NCI-H1436 treated with DMSO at 0.1 percent for 48 hours (cell line): ENCODE data around the gene NKAIN1.
"Not testable (repeated sequence)": the region's sequence is repeated elsewhere in the genome, so short reads cannot be mapped to it uniquely, and the experiment has no call there.

ENCODE experiments used
- DNase-seq: peaks from one replicate; lab custom pipeline; 2025; lab: John Stamatoyannopoulos, UW

NKAIN1 gene

GRCh38 chr1:31152181-31152795, 87.4 kb downstream of the NKAIN1 start:
- DNase-seq: no peak

DNA sequence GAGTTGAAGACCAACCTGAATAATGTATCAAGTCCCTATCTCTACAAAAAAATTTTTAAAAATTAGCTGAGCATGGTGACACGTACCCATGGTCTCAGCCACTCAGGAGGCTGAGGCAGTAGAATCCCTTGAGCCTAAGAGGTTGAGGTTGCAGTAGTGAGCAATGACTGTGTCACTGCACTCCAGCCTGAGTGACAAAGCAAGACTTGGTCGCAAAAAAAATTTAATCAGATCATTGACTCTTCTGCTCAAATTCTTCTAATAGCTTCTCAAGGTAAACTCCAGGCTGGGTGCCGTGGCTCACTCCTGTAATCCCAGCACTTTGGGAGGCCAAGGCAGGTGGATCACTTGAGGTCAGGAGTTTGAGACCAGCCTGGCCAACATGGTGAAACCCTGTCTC, 88.3 kb downstream of the NKAIN1 start:
- DNase-seq: no peak

- no peak for DNase-seq
These were observed 91.3 kb downstream of the NKAIN1 start for GRCh38 chr1:31148409-31148808.

GRCh38 chr1:31145648-31146047, 94.0 kb downstream of the NKAIN1 start:
- DNase-seq: no peak

DNA sequence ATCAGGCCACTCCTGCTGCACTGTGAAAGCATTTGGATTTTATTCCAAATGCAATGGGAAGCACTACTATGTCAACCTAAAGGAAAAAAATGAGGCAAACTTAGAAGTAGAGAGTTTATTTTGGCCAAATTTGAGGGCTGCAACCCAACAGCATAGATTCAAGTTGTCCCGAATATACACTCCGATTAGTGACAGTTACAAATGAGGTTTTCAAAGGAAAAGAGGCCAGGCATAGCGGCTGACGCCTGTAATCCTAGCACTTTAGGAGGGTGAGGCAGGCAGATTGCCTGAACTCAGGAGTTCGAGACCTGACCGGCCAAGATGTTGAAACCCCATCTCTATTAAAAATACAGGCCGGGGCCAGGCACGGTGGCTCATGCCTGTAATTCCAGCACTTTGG, 95.2 kb downstream of the NKAIN1 start:
- DNase-seq: no peak

DNA sequence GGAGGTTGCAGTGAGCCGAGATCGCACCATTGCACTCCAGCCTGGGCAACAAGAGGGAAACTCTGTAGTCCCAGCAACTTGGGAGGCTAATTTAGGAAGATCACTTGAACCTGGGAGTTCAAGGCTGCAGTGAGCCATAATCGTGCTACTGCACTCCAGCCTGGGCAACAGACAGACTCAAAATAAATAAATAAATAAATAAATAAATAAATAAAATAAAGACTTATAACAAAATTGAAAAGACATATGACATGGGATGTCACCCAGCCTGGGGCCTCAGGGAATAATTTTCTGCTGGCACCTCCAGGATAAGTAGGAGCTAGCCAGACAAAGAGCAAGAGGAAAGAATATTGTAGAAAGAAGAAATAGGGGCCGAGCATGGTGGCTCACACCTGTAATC, 96.2 kb downstream of the NKAIN1 start:
- DNase-seq: no peak

DNA sequence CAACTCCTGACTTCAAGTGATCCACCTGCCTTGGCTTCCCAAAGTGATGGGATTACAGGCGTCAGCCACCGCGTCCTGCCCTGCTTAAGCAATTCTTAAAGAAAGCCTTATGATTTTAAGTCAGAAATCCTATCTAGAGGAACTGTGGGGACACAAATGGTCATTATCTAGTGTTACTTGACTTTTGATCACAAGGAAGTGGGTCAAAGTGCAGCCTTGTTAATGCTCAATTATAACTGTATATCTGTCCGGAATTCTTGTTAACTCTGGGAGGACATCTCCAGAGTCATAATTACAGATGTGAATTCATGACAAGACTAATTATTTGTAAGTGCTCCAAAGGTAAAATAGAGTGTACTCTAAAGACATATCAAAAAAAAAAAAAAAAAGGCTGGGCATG, 97.3 kb downstream of the NKAIN1 start:
- no peak for DNase-seq

- DNase-seq: no peak
These were observed 99.4 kb downstream of the NKAIN1 start for GRCh38 chr1:31140299-31140698.

DNA sequence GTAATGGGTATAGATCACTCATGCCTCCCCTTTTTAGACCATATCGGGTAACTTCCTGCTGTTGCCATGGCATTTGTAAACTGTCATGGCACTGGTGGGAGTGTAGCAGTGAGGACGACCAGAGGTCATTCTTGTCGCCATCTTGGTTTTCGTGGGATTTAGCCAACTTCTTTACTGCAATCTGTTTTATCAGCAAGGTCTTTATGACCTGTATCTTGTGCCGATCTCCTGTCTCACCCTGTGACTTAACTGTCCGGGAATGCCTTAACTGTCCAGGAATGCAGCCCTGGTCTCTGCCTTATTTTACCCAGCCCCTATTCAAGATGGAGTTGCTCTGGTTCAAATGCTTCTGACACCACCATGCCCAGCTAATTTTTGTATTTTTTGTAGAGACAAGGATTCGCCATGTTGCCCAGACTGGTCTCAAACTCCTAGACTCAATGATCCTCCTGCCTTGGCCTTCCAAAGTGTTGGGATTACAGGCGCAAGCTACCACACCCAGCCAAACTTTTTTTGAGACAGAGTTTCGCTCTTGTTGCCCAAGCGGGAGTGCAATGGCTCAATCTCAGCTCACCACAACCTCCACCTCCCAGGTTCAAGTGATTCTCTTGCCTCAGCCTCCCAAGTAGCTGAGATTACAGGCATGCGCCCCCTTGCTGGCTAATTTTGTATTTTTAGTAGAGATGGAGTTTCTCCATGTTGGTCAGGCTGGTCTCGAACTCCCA, 100.7 kb downstream of the NKAIN1 start:
- DNase-seq: not testable (repeated sequence)

DNA sequence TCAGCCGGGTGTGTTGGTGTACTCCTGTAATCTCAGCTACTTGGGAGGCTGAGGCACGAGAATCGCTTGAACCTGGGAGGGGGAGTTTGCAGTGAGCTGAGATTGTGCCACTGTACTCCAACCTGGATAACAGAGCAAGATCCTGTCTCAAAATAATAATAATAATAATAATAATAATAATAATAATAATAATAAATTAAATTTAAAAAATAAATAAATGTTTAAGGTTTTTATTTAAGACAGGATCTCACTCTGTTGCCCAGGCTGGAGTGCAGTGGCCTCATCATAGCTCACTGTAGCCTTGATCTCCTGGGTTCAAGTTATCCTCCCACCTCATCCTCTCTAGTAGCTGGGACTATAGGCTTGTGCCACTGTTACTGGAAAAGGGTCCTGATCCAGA, 101.8 kb downstream of the NKAIN1 start:
- DNase-seq: not testable (repeated sequence)

GRCh38 chr1:31135973-31136600, 103.6 kb downstream of the NKAIN1 start:
- no peak for DNase-seq

- DNase-seq: no peak
These were observed 106.3 kb downstream of the NKAIN1 start for GRCh38 chr1:31133368-31133767.
